ENCODE measurements around the gene PAK4.
A peak's percentile ranks its signal among the peaks of the same experiment; 100 is the strongest.
"Not testable (repeated sequence)": the region's sequence is repeated elsewhere in the genome, so short reads cannot be mapped to it uniquely, and the experiment has no call there.

The PAK4 gene

DNA sequence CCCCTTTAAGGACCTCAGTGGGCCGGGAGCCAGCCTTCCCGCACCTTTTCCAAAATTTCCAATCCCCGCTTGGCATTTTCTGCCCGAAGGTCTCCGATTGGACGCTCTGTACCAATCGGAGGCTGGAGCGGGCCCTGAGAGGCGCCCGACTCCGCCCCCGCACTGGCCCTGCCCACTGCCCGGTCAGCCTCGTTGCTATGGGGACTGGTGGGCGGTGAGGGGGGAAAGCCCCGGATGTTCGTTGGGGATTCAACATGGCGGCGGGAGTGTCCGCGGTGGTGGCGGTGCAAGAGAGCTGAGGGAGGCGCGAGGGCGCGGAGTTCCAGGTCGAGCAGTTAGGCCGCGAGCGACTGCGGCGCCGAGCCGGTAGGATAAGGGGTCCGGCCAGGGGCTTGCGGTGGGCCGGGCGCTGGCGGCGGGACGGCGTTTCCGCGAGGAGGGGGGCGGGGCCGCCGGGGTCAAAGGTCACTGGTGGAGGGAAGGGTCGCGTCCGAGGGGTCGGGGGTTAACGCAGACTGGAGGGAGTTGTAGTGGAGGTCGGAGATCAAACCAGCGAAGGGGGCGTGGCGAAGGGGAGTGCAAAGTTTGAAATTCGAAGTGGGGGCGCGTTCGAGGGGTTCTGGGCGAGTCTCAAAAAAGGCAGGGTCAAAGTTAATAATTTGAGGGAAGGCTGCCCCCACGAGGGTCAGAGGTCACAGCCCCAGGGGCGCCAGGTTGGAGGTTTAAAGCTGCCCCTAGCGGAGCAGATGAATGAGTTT, at the start of gene PAK4:
TSS of gene PAK4 (plus strand) at position 233 of the 758 bp plus-strand sequence. CDS start 43,768 bp downstream, outside the sequence.
- peak; percentile 97 for DNase-seq (ENCODE audit: low read depth)

DNA sequence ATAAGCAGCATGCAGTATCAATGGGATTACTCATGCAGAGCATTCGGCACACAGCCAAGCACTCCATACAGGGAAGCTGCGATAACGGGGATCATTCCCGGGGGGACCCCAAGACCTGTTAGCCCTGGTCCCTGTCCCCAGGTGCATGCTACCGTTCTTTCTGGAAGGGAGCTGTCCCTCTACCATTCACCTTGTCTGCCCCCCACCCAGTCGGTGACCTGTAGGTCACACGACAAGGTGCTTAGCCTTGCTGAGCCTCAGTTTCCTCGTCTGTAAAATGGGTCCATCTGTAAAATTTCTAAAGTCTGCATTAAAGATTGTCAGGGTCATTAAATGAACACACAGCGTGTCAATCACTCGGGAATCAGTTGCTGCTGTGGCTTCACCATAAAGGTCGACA, 48.3 kb upstream of the PAK4 start:
- no peak for DNase-seq (ENCODE audit: low read depth)

- peak; percentile 98 for DNase-seq (ENCODE audit: low read depth)
These were observed 47.0 kb upstream of the PAK4 start for GRCh38 chr19:39078436-39079200.

DNA sequence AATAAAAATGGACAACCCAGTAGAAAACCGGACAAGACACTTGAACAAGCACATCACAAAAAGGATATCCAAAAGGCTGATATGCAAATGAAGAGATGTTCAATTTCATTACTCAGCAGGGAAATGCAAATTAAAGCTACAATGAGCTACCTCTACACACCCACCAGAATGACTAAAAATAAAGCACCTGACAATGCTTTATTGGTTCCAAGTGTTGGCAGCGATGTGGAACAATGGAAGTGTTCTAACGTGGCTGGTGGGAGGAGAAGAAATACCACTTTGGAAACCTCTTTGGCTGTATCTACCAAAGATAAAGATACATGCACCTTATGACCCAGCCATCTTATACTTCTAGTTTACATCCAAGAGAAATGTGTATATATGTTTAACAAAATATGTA, 45.2 kb upstream of the PAK4 start:
- DNase-seq (ENCODE audit: low read depth) = no peak

DNA sequence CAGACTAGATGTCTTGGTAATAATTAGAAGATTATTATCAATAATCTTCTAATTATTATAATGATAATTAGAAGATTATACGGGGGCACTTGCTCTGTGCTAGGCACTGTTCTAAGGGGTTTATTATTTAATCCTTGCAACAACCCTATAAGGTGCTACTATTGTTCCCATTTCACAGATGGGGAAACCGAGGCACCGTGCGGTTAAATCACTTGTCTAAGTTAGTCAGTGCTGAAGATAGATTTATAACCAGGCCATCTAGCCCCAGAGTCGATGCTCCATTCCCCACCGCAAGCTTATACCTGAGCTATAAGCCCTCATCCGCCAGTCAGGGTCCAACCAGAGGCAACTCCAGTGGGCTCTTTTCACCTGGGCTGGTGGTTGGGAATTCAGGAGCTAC, 43.4 kb upstream of the PAK4 start:
- no peak for DNase-seq (ENCODE audit: low read depth)

GRCh38 chr19:39082745-39083598, 42.6 kb upstream of the PAK4 start:
- DNase-seq (ENCODE audit: low read depth) = no peak

GRCh38 chr19:39083599-39083982, 42.0 kb upstream of the PAK4 start:
- no peak for DNase-seq (ENCODE audit: low read depth)

DNA sequence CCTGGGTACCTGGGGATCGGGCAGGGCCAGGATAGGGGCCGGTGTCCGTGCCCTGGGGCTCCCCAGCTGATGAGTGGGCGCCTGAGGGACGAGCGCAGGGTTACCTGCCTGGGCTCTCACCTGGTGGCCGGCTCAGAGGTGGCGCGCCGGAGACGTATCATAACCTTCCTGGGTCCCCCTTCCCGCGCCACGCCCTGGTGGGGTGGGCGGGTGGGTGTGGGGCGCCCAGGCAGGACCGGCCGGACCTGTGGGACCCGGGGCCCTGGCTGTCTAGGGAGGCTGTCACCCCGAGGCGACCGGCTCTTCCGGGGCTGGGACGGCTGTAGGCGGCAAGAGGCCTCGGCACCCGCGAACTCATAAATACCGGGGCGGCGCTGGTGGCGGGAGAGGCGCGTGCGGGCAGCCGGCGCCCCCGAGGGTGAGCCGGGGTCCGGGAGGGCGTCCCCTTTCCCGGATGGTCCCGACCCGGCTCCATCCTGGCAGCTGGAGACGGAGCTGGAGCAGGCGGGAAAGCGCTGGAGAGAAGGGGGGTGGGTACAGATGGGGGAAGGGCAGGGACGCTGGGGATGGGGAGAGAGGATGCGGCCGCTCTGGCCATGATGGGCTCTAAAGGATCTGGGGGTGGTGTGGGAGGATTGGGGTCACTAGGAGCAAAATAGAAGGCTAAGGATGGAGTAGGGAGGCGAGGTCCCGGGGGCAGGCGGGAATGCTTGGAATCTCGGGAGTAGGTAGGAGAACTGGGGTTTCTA, 41.4 kb upstream of the PAK4 start, which contains the start of gene ACP7:
TSS of gene ACP7 (plus strand) at position 386 of the 749 bp plus-strand sequence. CDS start 902 bp downstream, outside the sequence.
- DNase-seq (ENCODE audit: low read depth) = no peak

- no peak for DNase-seq (ENCODE audit: low read depth)
These were observed 40.9 kb upstream of the PAK4 start for GRCh38 chr19:39084732-39085080.

DNA sequence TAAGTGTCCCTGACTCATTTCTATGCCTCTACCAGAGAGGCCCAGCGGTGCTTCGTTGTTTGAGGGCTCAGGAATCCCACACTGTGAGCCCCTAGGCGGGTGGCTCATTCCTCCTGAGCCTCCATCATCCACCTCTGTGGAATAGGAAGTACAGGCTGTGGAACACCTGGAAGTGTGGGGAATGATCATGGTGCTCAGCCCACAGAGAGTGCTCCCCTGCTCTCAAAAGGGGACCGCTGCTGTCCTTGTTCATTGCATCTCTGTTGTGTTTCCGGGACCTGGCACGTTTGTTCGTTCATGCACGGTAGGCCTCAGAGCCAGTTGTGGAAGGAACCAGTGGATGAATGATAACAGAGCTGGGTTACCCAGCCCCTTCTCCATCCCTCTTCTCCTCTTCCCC, 40.2 kb upstream of the PAK4 start:
- DNase-seq (ENCODE audit: low read depth) = no peak

DNA sequence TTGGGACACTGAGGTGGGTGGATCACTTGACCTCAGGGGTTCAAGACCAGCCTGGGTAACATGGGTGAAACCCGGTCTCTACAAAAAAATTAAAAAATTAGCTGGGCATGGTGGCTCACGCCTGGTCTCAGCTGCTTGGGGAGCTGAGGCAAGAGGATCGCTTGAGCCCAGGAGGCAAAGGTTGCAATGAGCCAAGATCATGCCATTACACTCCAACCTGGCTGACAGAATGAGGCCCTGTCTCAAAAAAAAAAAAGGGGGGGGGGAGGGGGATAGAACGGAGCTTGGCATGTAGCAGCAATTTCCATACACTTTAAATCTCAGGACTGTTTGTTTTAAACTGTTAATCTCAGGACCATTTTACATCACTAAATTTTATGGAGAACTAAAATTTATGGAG, 39.2 kb upstream of the PAK4 start:
- DNase-seq (ENCODE audit: low read depth) = no peak

- no peak for DNase-seq (ENCODE audit: low read depth)
These were observed 37.5 kb upstream of the PAK4 start for GRCh38 chr19:39087907-39088686.

DNA sequence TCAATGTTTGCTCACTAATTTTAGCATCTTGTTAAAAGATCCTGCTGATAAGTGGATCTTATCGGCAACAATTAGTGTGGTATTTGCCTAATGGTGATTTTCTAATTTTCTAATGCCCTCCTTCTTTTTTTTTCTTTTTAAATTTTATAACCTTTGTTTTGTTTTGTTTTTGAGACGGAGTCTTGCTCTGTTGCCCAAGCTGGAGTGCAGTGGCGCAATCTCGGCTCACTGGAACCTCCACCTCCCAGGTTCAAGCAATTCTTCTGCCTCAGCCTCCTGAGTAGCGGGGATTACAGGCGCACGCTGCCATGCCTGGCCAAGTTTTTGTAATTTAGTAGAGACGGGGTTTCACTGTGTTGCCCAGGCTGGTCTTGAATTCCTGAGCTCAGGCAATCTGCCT, 35.6 kb upstream of the PAK4 start:
- not testable (repeated sequence) for DNase-seq (ENCODE audit: low read depth)

DNA sequence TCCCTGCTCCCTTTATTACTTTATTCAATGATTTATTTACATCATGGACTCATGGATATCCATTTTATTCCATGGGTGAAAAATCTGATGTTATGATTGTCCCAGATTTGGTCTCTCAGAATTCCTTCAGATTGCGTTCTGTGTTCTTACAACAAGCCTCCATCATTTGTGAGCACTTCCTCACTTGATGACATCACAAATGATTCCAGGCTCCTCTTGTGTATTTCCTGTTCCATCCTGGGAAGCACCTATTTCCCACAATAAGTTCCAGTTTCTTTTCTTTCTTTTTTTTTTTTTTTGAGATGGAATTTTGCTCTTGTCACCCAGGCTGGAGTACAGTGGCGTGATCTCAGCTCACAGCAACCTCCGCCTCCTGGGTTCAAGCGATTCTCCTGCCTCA, 34.7 kb upstream of the PAK4 start:
- no peak for DNase-seq (ENCODE audit: low read depth)

DNA sequence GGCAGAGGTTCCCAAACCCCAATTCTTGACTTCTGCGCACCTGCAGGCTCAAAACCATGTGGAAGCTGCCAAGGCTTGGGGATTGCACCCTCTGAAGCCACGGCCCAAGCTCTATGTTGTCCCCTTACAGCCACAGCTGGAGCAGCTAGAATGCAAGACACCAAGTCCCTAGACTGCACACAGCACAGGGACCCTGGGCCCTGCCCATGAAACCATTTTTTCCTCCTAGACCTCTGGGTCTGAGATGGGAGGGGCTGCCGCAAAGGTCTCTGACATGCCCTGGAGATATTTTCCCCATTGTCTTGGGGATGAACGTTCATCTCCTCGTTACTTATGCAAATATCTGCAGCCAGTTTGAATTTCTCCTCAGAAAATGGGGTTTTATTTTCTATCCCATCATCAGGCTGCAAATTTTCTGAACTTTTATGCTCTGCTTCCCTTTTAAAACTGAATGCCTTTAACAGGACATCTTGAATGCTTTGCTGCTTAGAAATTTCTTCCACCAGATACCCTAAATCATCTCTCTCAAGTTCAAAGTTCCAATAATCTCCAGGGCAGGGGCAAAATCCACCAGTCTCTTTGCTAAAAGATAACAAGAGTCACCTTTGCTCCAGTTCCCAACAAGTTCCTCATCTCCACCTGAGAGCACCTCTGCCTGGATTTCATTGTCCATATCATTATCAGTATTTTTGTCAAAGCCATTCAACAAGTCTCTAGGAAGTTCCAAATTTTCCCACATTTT, 29.6 kb upstream of the PAK4 start:
- not testable (repeated sequence) for DNase-seq (ENCODE audit: low read depth)

DNA sequence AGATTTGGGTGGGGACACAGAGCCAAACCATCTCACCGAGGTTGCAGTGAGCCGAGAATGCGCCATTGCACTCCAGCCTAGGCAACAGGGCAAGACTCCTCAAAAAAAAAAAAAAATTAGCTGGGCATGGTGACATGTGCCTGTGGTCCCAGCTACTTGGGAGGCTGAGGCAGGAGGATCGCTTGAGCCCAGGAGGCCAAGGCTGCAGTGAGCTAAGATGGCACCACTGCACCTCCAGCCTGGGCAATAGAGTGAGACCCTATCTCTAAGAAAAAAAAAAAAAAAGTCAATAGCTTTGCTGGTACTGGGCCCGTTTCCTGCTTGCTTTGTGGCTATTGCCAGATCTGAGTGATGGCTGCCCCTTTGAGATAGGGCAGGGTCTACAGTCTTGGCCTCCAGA, 28.3 kb upstream of the PAK4 start:
- DNase-seq (ENCODE audit: low read depth) = no peak

- DNase-seq (ENCODE audit: low read depth) = no peak
These were observed 27.9 kb upstream of the PAK4 start for GRCh38 chr19:39097721-39098120.

GRCh38 chr19:39098365-39099269, 27.0 kb upstream of the PAK4 start:
- DNase-seq (ENCODE audit: low read depth) = no peak

DNA sequence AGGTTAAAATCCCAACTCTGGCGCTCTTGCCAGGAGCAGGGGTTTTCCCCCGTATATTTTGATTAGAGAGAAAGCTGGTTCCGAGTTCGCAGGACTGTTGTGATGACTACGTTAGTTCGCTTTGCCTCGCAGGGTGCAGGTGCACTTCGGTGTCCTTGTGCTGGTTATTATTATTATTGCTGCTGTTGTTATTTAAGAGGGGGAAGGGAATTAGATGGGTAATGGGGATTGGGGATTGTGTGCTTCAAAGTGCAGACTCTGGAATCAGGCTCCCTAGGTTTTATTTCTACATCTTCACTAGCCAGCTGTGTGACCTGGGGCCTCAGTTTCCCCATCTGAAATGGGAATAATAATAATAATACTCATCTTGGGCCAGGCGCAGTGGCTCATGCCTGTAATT, 26.2 kb upstream of the PAK4 start:
- DNase-seq (ENCODE audit: low read depth) = no peak
